EL (cell line): ENCODE results near the gene TMEM150A.
"Not testable (repeated sequence)": the region's sequence is repeated elsewhere in the genome, so short reads cannot be mapped to it uniquely, and the experiment has no call there.

Source experiments
- DNase-seq: peaks from one replicate; pipeline ENCODE4 v3.0.0-alpha.2; 2016

TMEM150A gene

GRCh38 chr2:85611705-85612587 lies 9.4 kb upstream of the TMEM150A start, which contains the start of gene C2orf68:
Gene C2orf68 (minus strand): TSS chr2:85612066. CDS start chr2:85611984, 82 bp downstream.
- DNase-seq, result peak; percentile 88

GRCh38 chr2:85611217-85611704 lies 8.8 kb upstream of the TMEM150A start:
- peak; percentile 23 for DNase-seq

GRCh38 chr2:85607268-85608215 lies 5.0 kb upstream of the TMEM150A start:
- DNase-seq, result no peak

- DNase-seq, result no peak
These were observed 3.6 kb upstream of the TMEM150A start for GRCh38 chr2:85606116-85606455.

- DNase-seq, result peak; percentile 84
These were observed 3.1 kb upstream of the TMEM150A start for GRCh38 chr2:85605406-85606115.

- DNase-seq, result no peak
These were observed 2.3 kb upstream of the TMEM150A start for GRCh38 chr2:85604568-85605339.

- DNase-seq, result not testable (repeated sequence)
These were observed 1.6 kb upstream of the TMEM150A start for GRCh38 chr2:85604133-85604444.

- peak; percentile 51 for DNase-seq
These were observed 575 bp downstream of the TMEM150A start for GRCh38 chr2:85601771-85602475.

- DNase-seq, result no peak
These were observed 1.3 kb downstream of the TMEM150A start for GRCh38 chr2:85600951-85601770.

GRCh38 chr2:85600235-85600575 lies 2.3 kb downstream of the TMEM150A start:
- no peak for DNase-seq

GRCh38 chr2:85599468-85600234 lies 2.8 kb downstream of the TMEM150A start:
- no peak for DNase-seq

GRCh38 chr2:85598594-85599340 lies 3.7 kb downstream of the TMEM150A start:
- no peak for DNase-seq

GRCh38 chr2:85597241-85597640 lies 5.3 kb downstream of the TMEM150A start:
- DNase-seq, result no peak

- no peak for DNase-seq
These were observed 5.9 kb downstream of the TMEM150A start for GRCh38 chr2:85596486-85597143.

GRCh38 chr2:85596026-85596333 lies 6.5 kb downstream of the TMEM150A start:
- no peak for DNase-seq

- DNase-seq, result peak; percentile 99
These were observed 7.0 kb downstream of the TMEM150A start, which contains the start of gene RNF181 for GRCh38 chr2:85595301-85596025. Gene RNF181 (plus strand): TSS chr2:85595745. CDS start chr2:85595764, 19 bp downstream.

- no peak for DNase-seq
These were observed 7.7 kb downstream of the TMEM150A start for GRCh38 chr2:85594715-85595300.
